ENCODE results near the gene ADGRV1.
A peak's percentile ranks its signal among the peaks of the same experiment; 100 is the strongest.

The ADGRV1 gene

DNA sequence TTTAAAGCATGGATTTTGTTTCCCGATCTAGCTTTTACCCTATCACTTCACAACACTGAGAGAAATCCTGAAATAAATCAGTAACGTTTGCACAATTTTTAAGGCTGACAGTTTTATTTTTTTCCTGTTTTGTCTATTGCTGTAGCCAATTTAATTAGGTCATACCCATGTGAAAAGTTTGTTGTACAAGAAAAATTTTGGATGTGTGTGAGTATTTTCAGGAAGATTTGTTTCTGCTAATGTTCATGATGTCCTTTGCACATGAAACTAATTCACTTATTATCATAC lies 586.7 kb downstream of the ADGRV1 start:
- no peak for DNase-seq

DNA sequence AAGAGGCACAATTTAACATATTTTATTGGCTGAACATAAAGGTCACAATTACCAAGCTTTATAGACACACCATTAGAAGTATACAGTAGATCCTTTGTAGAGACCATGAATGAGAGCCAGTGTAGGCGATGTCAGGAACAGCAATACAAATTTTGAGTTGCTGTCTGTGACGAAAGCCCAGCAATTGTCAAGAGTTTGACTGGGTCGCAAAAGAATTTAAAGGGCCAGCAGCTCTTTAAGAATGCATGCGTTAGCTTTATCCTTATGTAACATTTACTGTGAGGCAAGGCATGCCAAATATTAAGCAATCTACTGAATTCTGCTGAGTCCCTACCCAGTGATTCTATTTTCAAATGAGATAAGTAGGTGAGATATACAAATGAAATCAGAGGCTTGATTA lies 587.6 kb downstream of the ADGRV1 start:
- DNase-seq: no peak

DNA sequence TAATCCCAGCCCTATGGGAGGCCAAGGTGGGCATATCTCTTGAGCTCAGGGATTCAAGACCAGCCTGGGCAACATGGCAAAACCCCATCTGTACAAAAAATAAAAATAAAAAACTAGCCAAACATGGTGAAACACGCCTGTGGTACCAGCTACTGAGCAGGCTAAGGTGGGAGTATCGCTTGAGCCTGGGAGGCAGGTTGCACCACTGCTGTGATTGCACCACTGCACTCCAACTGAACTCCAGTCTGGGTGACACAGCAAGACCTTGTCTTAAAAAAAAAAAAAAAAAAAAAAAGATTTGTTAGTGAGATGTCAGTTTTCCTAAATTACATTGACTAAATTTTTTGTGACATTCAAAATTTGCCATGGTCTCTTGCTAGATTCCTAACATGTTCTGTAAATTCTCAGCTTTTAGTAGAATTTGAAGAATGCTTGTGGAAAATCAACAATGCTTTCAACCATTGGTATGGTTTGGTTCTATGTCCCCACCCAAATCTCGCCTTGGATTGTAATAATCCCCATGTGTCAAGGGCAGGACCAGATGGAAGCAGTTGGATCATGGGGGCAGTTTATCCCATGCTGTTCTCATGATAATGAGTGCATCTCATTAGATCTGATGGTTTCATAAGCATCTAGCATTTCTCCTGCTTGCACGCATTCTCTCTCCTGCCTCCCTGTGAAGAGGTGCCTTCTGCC lies 588.5 kb downstream of the ADGRV1 start:
- DNase-seq: no peak

DNA sequence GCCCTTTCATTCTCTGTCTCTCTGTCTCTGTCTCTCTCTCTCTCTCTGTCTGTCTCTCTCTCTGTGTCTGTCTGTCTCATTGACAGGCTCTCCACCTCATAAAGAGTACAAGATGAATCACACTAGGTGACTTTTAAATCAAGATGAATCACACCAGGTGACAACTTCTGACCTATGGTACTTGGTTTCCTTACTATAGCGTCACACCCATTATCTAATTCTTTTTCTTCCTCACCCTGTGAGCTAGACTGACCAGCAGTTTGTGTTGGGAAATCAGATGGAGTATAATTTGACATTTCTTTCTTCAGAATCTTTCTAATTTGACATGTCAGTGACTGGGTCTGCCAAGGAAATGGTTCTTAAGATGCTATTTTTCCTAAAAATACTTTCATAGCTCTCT lies 591.6 kb downstream of the ADGRV1 start:
- no peak for DNase-seq

DNA sequence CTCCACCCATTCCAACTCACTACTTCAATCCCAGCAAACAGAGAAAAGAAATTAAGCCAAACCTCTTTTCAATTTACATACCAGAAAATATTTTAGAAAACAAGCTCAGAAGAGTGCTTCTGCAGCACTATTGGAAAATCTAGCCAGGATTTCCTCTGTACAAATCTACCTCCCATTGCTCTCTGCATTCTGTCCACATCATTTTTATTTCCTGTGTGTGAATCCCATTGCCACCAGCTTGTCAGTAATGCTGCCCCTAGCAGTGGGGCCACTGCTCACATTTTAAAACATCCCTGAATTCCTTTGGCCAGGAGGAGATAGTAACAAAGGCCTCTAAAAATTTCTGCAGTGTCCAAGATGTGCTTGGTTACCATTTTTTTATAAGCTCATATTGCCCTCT lies 592.0 kb downstream of the ADGRV1 start:
- no peak for DNase-seq

DNA sequence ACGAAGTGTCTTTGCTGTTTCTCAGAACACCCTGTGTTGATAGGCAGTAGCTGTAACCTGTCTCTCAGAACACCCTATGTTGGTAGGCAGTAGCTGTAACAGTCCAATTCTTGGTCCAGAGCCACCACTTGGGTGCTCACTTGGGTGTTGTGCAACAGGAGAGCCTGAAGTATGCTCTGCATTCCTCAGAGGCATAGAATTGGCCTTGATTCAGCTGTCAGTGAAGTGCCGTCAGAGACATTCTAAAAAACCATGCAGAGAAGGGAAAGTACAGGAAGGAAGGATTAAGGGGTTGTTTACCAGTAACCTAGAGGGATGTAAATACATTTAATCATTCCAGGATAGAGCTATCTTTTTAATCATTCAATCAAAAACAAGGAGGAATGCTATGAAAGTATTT lies 593.4 kb downstream of the ADGRV1 start:
- no peak for DNase-seq

DNA sequence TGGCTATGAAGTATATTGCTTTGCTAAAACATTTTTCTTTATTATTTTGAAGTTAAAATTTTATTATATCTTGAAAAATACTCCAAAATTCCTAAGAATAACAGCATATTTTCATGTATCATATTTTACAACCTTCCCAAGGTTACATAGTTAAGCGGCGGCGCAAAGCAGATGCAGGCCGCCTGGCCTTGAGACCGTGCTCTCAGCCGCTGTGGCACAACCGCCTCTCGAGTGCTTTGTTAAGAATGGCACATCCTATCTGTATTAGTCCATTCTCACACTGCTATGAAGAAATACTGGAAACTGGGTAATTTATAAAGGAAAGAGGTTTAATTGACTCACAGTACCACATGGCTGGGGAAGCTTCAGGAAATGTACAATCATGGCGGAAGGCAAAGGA lies 595.7 kb downstream of the ADGRV1 start:
- DNase-seq: no peak

DNA sequence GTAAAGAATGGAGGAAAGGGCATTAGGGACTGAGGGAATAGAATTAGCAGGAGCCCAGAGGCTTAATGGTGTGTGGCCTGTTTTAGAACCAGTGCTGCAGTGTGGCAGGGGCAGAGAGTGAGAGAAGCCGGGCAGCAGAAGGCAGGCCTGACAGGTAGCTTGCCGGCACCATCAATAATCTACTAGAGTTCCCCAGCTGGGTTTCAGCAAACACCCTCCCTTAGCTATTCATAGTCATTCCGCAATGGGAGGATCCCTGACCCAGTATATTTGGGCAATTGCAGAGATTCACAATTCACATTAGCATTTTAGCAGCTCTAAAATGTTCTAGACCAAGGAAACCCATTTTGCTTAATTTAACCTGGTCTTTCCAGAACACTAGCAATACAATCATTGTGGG lies 596.7 kb downstream of the ADGRV1 start:
- DNase-seq: no peak

DNA sequence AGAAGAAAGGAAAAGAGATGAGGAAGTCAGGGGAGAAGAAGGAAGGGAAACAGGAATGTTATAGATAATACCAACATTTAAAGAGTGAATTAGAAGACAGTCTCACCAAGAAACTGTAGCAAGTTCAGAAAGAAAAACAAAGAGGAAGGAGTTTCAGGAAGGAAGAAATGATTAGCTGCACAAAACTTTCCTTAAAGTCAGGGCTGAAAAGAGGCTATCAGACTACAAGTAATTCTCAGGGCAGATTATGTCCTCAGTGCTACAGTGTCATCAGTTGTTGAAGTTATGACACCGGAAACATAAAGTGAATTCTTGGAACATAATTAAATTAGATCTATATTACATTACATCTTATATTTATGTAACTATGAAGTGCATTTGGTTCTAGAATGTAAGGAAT lies 597.6 kb downstream of the ADGRV1 start:
- DNase-seq: no peak

DNA sequence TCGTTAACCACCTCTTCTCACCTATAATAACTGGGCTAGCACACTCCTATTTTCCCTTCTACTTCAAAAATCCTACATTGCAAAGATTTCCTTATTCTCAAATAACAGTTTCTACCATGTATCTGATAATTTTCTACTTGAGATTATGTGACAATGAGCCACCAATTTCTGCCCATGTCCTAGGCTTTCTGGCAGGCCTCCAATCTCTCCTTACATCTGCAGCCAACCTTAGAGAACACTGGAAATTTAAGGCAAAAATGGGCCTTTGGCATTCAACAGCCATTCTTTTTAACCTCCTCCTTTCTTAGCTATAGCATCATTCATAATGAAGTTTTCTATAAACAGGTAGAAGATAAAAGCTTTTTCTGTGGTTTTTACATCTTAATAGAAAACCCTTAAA lies 599.4 kb downstream of the ADGRV1 start:
- DNase-seq: no peak

DNA sequence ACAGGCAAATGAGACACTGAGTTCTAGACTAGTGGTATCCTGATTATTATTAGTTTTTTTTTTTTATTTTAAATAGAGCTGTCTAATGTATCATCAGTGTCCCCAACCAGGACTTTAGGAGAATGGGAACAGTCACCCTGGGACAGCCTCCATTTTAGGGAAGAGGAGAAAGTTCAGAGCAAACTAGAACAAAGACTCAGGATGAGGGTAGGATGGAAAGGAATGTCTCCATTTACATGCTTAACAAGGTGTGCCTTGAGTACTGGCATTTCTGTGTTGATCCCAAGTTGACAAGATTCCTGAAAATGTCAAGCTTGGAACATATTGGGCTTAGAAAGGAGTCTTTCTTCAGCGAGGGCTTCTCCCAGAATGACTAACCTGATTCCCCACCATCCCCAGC lies 601.0 kb downstream of the ADGRV1 start:
- DNase-seq: no peak

DNA sequence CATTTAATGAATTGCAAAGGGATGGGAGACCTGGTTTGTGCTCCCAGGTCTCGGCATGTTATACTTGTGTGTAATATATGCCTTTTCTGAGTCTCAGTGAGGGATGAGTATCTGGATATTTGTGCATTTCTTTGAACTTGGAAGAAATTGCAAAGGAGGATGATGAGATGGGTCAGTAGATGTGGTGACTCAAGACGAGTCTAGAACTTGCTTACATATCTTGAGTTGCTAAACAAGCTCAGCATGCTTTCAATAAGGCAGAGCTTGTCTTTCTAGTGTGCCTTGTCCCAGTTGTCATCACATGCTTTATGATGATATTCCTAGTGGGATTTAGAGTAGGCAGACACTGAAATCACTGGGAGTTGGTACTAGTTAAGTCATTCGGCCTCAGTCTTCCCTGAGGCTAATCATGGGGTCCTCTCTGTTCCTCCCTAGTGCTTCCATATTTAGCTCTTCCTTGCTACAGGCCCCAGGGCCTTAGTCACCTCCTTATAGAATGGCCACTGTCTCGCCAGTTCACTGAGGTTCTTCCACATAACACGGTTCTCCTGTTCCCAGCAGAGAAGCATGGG lies 602.2 kb downstream of the ADGRV1 start:
- DNase-seq: no peak

DNA sequence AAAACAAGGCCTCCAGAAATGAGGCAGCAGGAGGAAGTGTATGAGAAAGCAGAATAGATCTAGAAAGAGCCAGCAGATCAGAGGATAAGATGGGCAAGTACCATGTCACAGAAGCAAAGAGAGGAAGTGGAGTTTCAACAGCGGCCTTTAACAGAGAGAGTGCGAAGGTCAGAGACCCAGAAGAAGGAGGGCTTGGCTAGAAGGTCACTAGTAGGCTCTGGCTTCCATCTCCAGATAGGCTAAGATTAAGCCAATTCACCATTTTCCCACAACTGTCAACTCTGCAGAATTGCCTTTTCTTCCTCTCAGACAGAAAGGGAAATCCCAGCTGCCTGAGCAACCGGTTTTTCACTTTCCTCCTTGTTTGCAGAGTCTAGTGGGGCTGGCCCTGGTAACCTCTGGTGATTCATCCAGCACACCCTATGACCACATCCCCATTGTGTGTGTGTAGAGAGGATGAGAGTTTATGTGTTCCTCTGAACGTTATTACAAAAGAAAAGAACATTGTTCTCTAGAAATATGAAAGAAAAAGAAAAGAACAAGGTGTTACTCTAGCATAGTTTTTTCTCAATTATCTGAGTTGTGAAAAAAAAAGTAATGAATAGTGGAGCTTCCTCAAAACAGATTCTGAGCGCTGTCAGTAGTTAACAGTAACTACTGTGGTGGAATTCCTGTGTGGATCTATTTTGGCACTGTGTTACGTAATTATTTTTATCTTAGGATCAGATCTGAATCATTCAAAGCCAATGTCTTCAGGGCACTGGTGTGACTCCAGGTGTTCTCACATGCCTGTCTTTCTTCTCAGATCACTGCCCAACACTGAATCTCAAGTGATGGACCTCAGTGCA lies 604.2 kb downstream of the ADGRV1 start:
- DNase-seq: peak; percentile 43

DNA sequence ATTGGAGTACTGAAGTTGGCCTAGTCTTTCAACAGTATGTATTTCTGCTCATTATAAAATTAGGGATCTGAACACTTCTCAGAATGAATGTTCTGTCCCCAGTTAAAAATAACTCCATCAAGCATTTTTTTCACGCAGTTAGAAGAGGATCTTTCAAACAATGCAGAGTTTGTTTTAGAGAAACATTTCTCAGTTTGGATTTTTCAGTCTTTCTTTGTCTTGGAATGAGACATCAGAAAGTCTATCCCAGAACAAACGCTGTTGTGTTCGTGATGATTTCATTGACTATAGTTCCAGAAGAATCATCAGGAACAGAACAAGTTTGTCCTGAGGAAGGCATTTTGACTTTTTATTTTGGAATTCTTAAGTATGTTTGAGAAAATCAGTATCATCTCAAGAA lies 605.8 kb downstream of the ADGRV1 start:
- no peak for DNase-seq

DNA sequence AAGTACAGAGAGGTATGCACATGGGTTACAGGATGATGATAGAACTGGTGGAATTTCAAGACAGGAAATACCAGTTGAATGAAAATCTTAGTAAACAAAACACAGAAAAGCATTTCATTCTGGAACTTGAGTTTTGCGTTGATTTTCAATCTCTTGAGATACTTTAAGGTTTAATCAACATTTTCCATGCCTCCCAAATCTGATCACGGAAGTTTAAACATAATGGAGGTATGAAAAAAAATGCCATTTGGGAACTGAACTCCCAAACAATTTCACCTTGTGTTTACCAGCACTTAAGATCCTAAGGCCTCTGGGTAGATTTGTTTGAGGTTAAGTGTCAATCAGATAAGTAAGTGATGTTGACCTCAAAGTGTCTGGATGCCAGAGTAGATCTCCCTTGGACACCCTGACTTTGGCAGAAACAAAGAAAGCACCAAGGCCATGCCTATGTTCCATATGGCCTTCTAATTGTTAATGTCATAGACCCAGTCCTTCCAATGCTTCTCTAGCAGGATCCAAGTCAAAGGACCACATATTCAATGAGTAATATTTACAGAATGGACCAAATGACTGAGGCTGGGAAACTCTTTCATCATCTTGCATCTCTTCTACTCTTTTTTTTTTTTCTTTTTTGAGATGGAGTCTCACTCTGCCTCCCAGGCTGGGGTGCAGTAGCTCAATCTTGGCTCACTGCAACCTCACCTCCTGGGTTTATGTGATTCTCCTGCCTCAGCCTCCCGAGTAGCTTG lies 607.6 kb downstream of the ADGRV1 start:
- no peak for DNase-seq

DNA sequence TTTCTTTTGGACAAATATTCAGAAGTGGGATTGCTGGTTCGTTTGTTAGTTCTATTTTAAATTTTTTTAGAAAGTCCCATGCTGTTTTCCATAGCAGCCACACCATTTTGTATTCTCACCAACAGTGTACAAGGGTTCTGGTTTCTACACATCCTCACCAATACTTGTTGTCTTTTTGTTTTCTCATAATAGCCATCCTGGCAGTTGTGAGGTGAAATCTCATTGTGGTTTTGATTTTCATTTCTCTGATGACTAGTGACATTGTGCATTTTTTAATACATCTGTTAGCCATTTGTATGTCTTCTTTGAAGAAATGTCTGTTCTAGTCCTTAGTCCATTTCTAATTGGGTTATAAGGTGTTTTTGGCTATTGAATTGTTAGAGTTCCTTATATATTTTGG lies 610.3 kb downstream of the ADGRV1 start:
- DNase-seq: no peak

DNA sequence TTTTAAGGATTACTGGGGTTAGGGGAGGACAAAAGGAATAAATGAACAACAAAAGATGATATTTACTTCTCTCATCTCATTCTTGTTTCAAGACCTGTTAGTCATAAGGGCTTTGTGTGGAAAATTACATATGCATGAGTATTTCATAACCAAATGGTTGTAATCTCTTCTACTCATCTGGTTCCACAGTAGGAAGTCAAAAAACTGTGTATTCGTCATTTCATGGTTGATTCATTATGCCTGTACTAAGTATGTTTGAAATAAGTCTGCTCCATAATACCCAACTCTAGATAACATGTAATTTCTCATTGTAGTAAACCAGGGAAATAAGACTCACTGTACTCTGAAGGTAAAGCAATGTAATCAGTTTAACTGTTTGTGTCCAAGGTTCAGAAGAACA lies 611.7 kb downstream of the ADGRV1 start:
- DNase-seq: no peak

DNA sequence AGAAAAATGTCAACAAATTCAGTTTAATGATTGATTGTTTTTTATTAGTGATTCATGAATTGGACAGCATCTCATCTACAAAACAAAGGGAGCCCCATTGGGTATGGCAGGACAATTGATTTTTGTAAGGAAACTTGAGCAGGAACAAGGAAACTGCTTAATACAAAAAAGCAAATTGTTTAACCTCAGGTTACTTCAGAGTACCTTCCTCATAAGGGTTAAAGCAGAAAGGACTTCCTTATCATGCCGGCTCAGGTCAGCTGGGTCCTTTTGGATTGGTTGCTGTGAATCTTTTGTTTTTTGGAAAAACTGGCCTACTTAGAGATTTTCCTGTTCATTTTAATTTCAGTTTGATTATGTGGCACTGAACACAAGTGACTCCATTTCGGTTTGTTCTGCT lies 612.7 kb downstream of the ADGRV1 start:
- no peak for DNase-seq

DNA sequence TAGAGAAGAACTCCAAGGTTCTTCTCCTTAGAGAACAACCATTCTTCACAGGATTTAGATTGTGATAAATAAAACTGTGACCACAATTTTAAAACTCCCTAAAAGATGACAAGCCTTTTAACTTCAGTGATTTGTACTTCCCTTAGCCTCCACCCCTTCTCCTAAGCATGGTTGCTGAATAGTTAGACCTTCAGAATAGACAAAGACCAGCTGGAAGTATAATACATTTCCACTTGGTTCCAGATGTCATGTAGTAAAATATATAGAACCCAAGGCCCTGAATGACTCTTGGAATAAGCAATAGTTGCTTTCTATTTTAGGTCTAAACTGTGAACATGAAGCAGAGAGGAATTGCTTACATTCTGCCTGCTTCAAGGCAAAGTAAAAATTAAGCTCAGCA lies 615.8 kb downstream of the ADGRV1 start:
- no peak for DNase-seq

DNA sequence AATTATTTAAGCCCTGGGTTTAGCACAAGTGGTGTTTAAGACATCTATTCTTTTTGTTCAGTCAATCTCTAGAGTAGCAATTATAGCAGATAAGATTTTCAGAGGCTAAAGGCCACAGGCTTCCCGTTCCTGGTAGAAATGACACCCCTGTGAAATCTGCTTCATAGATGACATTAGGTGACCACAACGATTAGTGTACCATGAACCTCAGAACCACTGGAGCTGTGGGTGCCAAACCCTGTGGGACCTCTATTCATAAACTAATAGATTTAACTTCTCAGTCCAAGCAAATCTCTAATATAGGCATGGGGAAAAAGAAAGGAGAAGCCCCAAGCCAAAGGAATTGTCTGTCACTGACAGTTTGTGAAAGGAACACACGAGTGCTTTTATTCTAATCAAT lies 617.1 kb downstream of the ADGRV1 start:
- DNase-seq: no peak

DNA sequence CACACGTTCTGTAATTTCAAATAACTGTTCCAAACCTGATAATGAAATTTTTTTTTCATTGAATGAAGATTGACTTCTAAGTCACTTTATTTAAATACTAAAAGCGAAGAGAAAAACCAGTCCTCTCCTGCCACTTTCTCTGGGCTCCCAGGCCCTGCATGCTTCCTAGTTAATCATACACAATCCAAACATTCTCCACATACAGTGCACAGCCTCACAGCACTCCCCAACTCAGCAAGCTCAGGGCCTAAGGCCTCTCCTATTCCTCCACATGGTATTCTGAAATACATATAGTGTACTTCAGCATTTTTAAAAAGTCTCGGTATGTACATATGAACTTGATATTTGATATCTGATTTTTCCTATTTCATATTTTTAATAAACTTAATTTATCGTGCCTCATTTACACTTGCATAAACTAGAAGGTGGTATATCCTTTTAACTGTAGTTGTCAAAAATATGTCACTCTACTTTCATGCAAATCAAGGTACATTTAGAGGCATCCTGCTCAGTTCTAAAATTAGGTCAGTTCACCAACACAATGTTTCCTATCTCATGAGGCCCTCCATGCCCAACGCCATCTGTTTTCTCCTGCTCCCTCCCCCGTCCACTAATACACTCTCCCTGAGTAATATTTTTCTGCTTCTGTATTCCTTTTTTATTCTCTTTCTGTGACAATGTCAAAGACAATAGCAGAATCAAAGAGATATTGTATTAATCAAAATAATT lies 617.9 kb downstream of the ADGRV1 start:
- DNase-seq: no peak

DNA sequence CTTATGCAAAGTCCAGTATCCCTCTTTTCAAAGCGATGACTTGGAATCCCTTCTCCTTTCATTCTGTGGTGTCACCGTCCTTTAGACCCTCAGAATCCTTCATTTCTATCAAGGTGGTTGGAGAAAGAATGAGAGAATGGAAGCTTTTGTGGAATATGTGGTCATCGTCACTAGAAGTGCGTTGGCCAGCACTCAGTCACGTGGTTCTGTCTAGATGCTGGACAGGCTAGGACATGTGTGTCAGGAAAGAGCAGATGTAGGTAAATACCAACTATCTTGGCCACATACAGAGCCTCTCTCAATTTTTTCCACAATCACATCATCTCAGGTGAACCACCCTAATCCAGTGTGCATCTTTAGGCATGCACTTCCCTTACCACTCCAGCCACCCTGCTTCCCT lies 618.5 kb downstream of the ADGRV1 start:
- no peak for DNase-seq

DNA sequence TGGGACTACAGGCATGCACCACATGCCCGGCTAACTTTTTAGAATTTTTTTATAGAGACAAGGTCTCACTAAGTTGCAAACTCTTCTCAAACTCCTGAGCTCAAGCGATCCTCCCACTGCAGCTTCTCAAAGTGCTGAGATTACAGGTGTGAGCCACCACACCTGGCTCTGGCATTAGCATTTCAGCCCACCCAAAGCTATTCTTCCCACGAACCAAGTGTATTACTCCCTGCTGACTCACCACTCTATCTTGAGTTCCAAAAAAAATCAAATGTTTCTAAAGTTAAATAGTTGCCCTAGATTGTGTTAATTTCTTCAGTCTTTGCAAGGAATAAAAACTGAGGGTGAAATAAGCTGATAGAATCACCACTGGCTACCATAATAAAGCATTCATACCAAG lies 619.0 kb downstream of the ADGRV1 start:
- no peak for DNase-seq

All from stimulated activated CD4-positive, alpha-beta T cell treated with anti-CD3 and anti-CD28 coated beads, Interleukin-2, amount 100 ng/mL, for 48 hours (primary cell).